Neural progenitor cell (in vitro differentiated cells): ENCODE data around the gene PAPOLB.
"Not testable (repeated sequence)": the region's sequence is repeated elsewhere in the genome, so short reads cannot be mapped to it uniquely, and the experiment has no call there.

Experiments used
- EZH2 ChIP-seq: fragments of 200-600 bp; sonication (generic); IDR thresholded peaks from 2 replicates; pipeline ENCODE4 v1.6.1; 2017; ENCODE audit warnings: antibody characterized with exemption, mild to moderate bottlenecking, moderate library complexity
- TF ChIP-seq, protein P1 (sequence below): fragments of 200-600 bp; sonication (generic); IDR thresholded peaks from 2 replicates; pipeline ENCODE4 v1.5.1; 2017; ENCODE audit warnings: antibody characterized with exemption, mild to moderate bottlenecking

- TF ChIP-seq, protein P1, sequence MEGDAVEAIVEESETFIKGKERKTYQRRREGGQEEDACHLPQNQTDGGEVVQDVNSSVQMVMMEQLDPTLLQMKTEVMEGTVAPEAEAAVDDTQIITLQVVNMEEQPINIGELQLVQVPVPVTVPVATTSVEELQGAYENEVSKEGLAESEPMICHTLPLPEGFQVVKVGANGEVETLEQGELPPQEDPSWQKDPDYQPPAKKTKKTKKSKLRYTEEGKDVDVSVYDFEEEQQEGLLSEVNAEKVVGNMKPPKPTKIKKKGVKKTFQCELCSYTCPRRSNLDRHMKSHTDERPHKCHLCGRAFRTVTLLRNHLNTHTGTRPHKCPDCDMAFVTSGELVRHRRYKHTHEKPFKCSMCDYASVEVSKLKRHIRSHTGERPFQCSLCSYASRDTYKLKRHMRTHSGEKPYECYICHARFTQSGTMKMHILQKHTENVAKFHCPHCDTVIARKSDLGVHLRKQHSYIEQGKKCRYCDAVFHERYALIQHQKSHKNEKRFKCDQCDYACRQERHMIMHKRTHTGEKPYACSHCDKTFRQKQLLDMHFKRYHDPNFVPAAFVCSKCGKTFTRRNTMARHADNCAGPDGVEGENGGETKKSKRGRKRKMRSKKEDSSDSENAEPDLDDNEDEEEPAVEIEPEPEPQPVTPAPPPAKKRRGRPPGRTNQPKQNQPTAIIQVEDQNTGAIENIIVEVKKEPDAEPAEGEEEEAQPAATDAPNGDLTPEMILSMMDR = not testable (repeated sequence)
- not testable (repeated sequence) for TF ChIP-seq EZH2
Measured at GRCh38 chr7:4891522-4891921, 29.7 kb upstream of the PAPOLB start.
